Measurements from ENCODE around the gene MYRIP.

DNA sequence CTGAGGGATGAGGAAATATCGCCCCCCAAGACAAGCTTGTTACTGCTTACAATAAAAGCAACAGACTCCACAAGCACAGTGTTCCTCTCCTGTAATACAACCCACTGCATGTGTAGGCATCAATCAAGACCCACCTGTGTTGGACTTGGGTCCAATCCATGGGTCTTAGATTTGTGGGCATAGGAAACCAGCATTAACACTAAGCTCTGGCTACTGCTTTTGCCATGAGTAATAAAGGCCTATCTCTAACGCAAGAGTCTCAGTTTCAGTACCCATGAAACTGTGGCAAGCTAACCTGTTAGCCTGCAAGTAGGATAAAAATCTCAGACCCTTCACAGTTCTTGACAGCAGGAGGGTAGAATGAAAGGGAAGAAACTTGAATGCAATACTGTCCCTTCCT is 494.9 kb downstream of the MYRIP start:
- TF ChIP-seq, protein P1, sequence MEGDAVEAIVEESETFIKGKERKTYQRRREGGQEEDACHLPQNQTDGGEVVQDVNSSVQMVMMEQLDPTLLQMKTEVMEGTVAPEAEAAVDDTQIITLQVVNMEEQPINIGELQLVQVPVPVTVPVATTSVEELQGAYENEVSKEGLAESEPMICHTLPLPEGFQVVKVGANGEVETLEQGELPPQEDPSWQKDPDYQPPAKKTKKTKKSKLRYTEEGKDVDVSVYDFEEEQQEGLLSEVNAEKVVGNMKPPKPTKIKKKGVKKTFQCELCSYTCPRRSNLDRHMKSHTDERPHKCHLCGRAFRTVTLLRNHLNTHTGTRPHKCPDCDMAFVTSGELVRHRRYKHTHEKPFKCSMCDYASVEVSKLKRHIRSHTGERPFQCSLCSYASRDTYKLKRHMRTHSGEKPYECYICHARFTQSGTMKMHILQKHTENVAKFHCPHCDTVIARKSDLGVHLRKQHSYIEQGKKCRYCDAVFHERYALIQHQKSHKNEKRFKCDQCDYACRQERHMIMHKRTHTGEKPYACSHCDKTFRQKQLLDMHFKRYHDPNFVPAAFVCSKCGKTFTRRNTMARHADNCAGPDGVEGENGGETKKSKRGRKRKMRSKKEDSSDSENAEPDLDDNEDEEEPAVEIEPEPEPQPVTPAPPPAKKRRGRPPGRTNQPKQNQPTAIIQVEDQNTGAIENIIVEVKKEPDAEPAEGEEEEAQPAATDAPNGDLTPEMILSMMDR (IDR thresholded peaks at IDR 0.05; ENCODE audit: low read length) = no peak
- TF ChIP-seq EZH2 (IDR thresholded peaks at IDR 0.05; ENCODE audit: borderline replicate concordance, low read length) = no peak

All from OCI-LY1 (cell line).